Kidney epithelial cell (primary cell): Measurements from ENCODE around the gene SSX2. TPM values are rescaled to one million over a fixed set of nuclear protein-coding genes. Genes with fewer than 3 reads are reported as not detected.
"Not testable (repeated sequence)": the region's sequence is repeated elsewhere in the genome, so short reads cannot be mapped to it uniquely, and the experiment has no call there.

Experiments
- DNase-seq: peaks from one replicate; pipeline ENCODE4 v3.0.0-alpha.2; 2010; ENCODE audit warnings: low read depth
- H3K27me3 ChIP-seq: 2 replicates; pipeline ENCODE4 v1.6.0; 2011; ENCODE audit warnings: low read length; ENCODE audit not compliant: control insufficient read depth, insufficient read depth
- H3K36me3 ChIP-seq: 2 replicates; pipeline ENCODE4 v1.5.1; 2011; ENCODE audit warnings: low read length; ENCODE audit not compliant: control insufficient read depth, insufficient read depth
- H3K4me3 ChIP-seq: 2 replicates; pipeline ENCODE4 v1.5.1; 2011; ENCODE audit warnings: low read depth, mild to moderate bottlenecking, control low read depth, low read length
- total RNA-seq: library from RNA; depleted of rRNA; stranded (reverse); fragments of >200 nt; gene quantifications from 2 replicates; pipeline ENCODE4 v1.2.3, GENCODE V29; 2015

The SSX2 gene, protein sequence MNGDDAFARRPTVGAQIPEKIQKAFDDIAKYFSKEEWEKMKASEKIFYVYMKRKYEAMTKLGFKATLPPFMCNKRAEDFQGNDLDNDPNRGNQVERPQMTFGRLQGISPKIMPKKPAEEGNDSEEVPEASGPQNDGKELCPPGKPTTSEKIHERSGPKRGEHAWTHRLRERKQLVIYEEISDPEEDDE
- total RNA-seq, result not detected in 2 replicates

DNA sequence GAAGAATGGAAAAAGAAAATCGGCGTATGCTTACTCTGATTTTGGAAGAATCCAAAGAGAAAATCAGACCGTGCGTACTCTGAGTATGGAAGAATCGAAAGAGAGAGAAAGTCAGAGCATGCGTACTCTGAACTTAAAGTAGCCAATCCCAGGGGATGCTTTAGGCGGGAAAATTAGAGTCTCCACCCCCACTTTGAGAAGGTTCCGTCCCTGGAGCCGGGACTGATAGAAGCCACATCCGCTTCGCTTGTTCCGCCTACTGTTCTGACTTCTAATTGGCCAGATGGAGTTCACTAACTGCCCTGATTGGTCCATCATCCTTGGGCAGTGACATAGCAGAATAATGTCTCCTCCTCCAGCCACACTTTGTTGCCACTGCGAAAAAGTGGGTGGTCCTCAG is at the start of gene SSX2:
Gene SSX2, minus strand, starts transcription at position 101 of the 400 bp plus-strand sequence. CDS start 1,429 bp downstream, outside the sequence.
- not testable (repeated sequence) for DNase-seq, H3K4me3 ChIP-seq, H3K36me3 ChIP-seq, H3K27me3 ChIP-seq

DNA sequence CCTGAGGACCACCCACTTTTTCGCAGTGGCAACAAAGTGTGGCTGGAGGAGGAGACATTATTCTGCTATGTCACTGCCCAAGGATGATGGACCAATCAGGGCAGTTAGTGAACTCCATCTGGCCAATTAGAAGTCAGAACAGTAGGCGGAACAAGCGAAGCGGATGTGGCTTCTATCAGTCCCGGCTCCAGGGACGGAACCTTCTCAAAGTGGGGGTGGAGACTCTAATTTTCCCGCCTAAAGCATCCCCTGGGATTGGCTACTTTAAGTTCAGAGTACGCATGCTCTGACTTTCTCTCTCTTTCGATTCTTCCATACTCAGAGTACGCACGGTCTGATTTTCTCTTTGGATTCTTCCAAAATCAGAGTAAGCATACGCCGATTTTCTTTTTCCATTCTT is 44.0 kb upstream of the SSX2 start, which contains the start of gene SSX2B:
Gene SSX2B, plus strand, starts transcription at position 301 of the 400 bp plus-strand sequence. CDS start 1,429 bp downstream, outside the sequence.
- not testable (repeated sequence) for H3K4me3 ChIP-seq, H3K36me3 ChIP-seq, DNase-seq, H3K27me3 ChIP-seq

DNA sequence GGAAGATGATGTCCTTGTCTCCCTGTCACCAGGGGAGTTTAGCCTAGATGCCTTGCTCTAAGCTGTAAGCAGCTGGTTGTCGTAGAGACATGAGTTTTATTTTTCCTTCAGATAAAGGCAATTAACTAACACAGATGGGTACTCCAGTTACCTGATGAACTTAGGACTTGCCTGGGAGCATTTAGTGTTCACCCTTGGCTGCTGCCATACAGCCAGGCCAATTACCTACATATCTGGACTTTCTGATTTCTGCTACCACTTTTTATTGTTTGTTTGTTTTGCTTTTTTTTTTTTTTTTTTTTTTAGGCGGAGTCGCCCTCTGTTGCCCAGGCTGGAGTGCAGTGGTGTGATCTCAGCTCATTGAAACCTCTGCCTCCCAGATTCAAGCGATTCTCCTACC is 14.9 kb downstream of the SSX2 start:
- H3K36me3 ChIP-seq, DNase-seq, H3K4me3 ChIP-seq, H3K27me3 ChIP-seq: not testable (repeated sequence)

DNA sequence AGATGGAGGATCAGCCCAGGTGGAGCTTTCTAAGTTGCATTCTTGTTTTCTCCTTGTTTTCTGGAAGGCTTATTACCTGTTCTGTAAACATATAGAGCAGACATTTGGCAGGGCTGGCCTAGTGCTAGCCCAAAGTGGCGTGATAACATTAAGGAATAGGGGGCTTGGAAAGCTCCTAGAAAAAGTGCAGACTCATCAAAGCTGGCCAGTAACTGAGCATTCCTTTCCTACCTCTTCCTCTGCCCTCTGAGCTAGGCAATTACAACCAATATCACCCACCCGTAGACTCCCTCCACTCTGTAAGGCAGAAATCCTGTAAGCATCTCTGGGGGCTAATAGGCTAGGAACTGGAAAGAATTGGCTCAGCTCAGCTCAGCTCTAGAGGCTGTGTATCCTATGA is 44.8 kb downstream of the SSX2 start:
- not testable (repeated sequence) for H3K27me3 ChIP-seq, H3K36me3 ChIP-seq, DNase-seq, H3K4me3 ChIP-seq

DNA sequence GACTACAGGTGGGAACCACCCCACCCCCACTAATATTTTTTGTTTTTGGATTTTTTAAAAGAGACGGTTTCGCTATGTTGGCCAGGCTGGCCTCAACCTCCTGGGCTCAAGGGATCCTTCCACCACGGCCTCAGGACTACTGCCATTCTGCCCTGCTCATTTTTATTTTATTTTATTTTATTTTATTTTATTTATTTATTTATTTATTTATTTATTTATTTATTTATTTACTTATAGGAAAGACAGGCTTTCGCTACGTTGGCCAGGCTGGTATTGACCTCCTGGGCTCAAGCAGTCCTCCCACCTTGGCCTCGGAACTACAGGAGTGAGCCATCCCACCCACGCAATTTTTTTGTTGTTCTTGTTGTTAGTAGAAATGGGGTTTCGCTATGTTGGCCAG is 51.5 kb downstream of the SSX2 start:
- H3K27me3 ChIP-seq, H3K4me3 ChIP-seq, H3K36me3 ChIP-seq, DNase-seq: not testable (repeated sequence)

DNA sequence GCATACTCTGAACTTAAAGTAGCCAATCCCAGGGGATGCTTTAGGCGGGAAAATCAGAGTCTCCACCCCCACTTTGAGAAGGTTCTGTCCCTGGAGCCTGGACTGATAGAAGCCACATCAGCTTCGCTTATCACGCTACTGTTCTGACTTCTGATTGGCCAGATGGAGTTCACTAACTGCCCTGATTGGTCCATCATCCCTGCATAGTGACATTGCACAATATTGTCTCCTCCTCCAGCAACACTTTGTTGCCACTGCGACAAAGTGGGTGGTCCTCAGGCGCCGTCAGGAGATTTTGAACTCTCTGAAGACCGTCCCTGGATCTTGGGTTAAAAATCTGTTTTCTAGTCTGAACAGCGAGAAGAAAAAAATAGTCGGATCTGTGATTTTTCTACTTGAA is 52.2 kb downstream of the SSX2 start, which contains the start of gene SSX7:
Gene SSX7, minus strand, starts transcription at position 101 of the 400 bp plus-strand sequence. CDS start 1,428 bp downstream, outside the sequence.
- H3K27me3 ChIP-seq, DNase-seq, H3K36me3 ChIP-seq, H3K4me3 ChIP-seq: not testable (repeated sequence)

DNA sequence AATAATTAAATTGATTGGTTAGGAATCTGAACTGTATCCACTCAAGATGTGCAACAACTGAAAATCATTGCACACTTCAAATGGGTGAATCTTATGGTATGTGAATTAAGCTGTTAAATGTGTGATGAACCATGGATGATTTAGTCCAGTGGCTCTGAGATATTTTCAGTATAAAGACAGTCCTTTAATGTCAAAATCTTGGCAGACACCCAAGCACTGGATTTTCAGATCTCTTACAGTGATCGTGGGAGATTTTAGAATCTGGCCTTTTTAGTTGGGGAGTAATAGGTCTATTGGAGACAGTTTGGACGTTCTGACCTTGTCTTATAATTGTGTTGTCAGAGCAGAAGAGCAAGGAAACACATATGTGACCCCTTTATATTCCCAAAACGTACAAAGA is 56.3 kb downstream of the SSX2 start:
- not testable (repeated sequence) for H3K36me3 ChIP-seq, H3K27me3 ChIP-seq, DNase-seq, H3K4me3 ChIP-seq

DNA sequence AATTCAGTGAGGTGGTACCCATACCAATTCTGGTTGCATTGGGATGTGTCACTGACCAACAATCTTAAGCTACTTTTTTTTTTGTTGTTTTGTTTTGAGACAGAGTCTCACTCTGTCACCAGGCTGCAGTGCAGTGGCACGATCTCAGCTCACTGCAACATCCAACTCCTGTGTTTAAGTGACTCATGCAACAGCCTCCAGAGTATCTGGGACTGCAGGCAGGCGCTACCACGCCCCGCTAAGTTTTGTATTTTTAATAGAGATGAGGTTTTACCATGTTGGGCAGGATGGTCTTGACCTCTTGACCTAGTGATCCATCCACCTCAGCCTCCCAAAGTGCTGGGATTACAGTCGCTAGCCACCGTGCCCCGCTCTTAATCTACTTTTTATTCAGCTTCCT is 58.0 kb downstream of the SSX2 start:
- not testable (repeated sequence) for H3K36me3 ChIP-seq, H3K4me3 ChIP-seq, H3K27me3 ChIP-seq, DNase-seq

Other genes starting within 250 kb of the SSX2 start
- not detected in 2 replicates for gene XAGE1A, start 211.4 kb downstream of the SSX2 start, total RNA-seq
- not detected in 2 replicates for gene XAGE1B, start 190.1 kb downstream of the SSX2 start, total RNA-seq
- not detected in 2 replicates for gene SSX7, start 52.3 kb downstream of the SSX2 start, total RNA-seq
- gene SSX2B, start 44.1 kb upstream of the SSX2 start, total RNA-seq, result not detected in 2 replicates
- 0.14 TPM in 1 of 2 replicates, not detected in the other for gene SPANXN5, start 90.2 kb upstream of the SSX2 start, total RNA-seq
- not detected in 2 replicates for gene XAGE5, start 104.1 kb upstream of the SSX2 start, total RNA-seq
- not detected in 2 replicates for gene XAGE3, start 160.9 kb upstream of the SSX2 start, total RNA-seq
- gene FAM156B, start 190.2 kb upstream of the SSX2 start, total RNA-seq, result 13.1 and 18.6 TPM in 2 replicates